GM08714 (cell line): ENCODE results near the gene PKD1.

ENCODE experiments used
- H3K4me3 ChIP-seq: fragments of 200-500 bp; sonication (Bioruptor generic); 2 replicates; pipeline ENCODE4 v1.5.1; 2014; ENCODE audit warnings: mild to moderate bottlenecking, low read length, inconsistent platforms
- ZNF274 ChIP-seq: IDR thresholded peaks from 2 replicates; pipeline ENCODE4 v1.6.1; 2012; ENCODE audit warnings: mild to moderate bottlenecking, low read depth, low read length

The PKD1 gene

DNA sequence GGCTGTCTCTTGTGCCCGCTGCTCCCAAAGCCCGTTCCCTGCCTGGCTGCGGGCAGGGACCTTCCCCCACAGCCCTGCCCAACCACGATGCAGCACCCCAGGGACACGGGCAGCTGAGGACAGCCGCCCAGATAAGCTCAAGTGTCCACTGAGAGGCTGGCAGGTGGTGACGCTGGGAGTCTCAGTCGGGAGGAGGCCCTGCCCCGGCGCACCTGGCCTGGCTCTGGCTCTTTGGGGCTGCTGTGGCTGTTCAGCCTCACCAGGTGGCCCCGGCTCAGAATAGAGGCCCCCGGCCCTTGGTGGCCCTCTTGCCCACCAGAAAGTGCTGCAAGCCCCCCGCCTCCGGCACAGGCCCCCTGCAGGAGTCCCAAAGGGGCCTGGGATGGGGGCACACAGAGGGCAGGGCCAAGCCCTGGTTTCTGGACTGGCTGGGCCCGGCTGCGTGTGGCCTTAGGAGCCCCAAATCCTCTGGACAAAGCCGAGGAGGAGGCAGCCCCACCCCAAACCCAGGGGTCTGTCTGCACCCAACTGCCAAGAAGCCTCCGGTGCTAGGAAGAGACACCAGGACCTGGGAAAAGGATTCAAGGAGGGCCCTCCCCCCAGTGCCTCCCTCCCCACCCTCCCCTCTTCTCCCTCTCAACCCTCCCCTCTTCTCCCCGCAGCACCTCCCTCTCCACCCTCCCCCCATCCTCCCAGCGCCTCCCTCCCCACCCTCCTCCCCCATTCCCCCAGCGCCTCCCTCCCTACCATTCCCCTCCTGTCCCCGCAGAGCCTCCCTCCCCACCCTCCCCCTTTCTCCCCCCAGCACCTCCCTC lies 93.3 kb downstream of the PKD1 start:
- no peak for TF ChIP-seq ZNF274
- H3K4me3 ChIP-seq = no peak overlapping the region

DNA sequence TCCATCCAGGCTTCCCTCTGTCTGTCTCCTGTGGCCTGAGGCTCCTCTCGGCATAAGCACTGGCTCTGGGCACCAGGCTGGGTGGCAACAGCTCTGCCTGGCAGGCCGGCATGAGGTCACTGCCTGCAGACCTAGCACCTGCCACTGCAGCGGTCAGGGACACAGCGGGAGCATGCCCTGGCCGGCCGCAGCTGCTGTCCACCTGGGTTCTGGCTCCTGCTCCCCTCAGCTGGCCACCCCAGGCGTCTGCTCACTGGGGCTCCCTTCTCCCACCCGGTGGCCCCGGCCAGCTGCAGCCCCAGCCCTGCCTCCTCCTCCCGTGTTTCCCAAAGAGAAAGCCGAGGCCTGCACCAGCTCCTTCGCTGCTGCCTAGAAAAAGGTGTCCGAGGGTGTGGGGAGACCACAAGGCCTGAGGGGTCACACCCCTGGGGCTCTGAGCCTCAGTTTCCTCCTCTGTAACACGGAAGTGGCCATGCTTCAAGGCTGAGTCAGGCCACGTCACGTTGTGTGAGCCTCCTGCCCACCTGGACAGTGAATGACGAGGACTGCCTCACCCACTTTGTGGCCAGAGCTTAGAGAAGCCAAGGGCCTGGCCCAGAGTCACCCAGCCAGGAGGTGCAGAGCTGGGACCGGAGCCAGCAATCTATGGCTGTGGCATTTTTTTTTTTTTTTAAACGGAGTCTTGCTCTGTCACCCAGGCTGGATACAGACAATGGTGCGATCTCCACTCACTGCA lies 94.7 kb downstream of the PKD1 start:
- no peak for TF ChIP-seq ZNF274

DNA sequence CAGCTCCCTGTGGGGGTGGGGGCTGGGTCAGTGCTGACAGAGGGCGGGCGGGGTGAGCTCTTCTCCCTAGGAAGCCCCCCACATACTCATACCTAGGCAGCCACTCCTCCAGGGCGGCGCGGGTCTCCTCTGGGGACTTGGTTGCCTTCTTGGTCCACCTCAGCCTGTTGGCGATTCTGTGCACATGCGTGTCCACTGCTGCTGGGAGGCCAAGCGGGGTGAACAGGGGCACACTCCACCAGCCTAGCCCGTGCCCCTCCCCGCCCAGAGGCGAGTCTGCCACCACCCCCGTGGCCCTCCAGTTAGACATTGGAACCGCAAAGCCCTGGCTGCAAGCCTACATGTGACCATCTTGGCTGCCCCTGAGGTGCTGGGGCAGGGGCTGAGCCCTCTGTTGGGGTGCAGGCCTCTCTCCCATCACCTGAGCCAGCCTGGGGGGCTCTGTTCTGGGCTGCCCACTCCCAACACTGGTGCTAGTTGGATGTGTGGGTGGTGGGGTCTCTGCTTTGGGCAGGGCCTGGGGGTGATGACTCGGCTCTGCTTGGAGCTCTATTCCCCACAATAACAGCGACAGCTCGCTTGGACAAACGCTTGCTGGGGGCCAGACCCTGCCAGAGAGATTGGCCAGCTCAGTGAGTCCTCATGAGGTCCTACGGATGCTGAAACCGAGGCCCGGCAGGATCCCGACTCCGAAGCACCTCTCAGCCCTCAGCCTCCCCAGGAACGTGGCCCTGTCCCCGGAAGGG lies 95.5 kb downstream of the PKD1 start:
- H3K4me3 ChIP-seq = no peak overlapping the region
- TF ChIP-seq ZNF274 = no peak

More for the DNA sequence above, 94.7 kb downstream of the PKD1 start:
- no peak overlapping the region for H3K4me3 ChIP-seq

DNA sequence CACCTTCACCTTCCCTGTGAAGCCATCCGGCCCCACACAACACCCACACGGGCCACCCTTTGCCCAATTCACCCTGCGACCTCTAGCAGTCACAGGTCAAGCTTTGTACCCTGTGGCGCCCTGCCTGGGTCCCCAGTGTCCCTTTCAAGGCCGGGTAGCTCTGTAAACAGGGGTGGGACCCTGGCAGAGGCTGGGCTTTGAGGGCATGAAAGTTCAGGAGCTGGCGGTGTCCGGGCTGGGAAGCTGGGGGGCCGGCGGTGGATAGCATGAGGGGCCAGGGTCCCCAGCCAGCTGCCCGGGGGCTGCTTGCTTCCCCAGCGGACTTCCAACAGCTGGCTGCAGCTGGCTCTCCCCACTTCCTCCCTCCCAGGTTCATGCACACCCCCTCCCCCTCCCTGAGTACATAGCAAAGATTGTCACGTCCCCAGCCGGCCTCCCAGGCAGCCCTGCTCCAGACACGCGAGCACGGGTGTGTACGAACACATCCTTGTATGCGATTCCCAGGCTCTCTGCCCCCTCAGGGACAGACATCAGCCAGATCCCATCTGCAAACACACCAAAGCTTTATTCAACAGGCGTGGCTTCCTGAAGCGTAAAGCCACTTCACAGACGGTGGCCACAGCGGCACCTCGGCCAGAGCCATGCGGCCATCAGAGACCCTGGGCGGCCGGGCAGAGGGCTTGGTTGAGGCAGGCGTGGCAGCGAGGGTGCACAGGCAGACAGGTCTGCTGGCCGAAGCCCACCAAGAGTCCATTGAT lies 96.2 kb downstream of the PKD1 start:
- TF ChIP-seq ZNF274 = no peak
- H3K4me3 ChIP-seq = no peak overlapping the region
